ELF-1 (cell line): ENCODE measurements around the gene GDPGP1.

ENCODE experiments used
- DNase-seq: peaks from one replicate; pipeline ENCODE4 v3.0.0-alpha.2; 2016; ENCODE audit warnings: low read depth, low spot score

The GDPGP1 gene

GRCh38 chr15:90205050-90205848 is 28.8 kb upstream of the GDPGP1 start:
- no peak for DNase-seq

GRCh38 chr15:90205886-90206285 is 28.1 kb upstream of the GDPGP1 start:
- DNase-seq: no peak

DNA sequence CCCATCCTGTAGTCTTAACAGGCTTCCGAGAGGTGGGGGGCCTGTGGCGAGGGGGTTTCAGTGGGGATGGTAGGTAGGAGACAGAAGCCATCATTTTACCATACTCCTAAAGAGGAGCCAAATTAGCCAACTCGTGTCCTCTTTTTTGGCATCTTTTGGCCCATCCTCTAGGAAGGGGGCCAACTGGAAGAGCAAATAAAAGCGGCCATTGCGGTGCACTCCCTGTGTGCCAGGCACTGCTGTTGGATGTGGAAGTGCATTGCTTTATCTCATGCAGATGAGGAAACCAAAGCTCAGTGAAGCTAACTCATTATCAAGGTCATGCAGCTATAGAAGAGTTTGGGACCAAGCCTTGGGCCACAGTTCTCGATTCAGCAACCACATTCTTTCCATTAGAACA is 26.8 kb upstream of the GDPGP1 start:
- DNase-seq: no peak

DNA sequence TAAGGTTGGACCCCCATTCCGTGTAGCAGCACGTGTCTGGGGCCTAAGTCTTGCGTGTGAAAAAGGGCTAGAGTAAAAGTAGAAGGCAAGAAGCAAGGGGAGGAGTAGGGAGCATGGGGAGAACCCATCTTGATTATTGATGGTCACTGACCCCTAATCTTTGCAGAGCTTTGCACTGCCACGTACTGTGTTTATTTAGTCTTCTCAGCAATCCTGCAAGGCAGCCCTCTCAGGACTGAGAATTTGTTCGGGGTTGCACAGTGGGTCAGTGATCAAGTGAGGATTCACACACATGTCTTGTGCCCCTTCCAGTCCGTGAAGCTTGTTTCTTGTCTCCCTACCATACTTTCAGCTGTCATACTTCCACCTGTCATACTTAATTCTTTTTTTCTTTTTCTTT is 25.7 kb upstream of the GDPGP1 start:
- no peak for DNase-seq

DNA sequence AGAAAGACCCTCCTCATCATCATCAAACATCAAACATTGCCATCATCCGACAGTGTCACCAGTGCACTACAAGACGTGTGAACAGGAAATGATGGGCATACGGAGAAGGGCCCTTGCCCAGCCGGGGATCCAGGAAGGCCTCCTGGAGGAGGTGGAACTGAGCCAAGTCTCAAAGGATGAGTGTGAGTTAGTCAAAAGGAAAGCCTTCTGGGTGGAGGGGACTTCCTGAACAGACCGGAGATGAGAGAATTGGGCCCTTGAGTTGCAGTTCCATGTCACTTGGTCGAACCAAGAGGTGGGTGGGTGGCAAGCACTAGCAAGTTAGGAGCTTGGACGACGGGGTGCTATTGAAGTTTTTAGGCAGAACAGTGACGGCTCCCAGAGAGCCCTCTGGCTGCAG is 24.4 kb upstream of the GDPGP1 start:
- no peak for DNase-seq

DNA sequence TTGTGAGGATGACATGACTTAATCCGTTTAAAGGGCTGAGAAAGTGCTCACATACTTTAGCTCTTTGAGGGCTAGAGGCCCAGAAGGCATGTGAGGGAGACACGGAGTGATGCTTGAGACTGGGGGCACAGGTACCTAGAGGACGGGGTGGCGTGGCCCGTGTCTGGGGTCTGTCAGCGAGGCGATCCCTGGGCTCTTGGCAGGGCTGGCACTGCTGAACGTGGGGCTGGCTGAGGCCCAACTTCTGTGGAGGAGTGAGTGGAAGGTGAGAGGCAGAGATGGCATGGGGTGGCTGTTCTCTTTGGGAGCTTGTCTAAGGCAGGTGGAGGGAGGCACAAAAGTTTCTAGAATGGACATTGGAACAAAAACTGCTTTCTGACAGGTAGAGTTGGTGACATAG is 23.4 kb upstream of the GDPGP1 start:
- no peak for DNase-seq

GRCh38 chr15:90211009-90211408 is 23.0 kb upstream of the GDPGP1 start:
- no peak for DNase-seq

DNA sequence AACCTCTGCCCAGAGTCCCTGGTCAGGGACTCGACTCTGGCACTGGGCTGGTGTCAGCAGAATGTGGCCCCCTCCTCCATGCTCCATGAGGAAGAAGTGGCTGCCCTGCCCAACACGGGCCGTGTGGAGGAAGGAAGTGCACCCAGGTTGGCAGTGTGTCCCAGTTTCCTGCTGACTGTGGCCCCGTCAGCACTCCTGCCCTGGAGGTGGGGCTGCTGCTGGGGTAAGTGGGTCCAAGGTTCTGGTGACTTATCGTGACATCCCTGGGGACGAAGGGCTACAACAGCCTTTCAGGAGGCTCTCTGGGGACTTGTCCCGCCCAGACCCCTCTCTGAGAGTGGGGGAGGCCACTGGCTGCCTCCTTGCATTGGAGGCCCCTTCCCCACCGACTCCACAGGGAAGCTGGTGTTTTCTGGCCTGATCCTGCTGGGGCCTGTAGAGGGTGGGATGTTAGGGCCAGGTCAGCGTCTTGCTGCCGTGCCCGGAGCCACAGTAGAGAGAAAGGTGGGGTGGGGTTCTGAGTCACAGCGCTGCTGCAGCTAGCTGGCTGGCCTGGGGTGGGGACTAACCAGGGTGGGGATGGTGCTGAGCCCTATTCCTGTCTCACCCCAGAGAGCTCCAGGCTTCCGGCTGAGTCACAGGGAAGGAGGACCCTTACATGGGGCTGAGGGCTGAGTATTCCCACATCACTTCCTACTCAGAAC is 22.4 kb upstream of the GDPGP1 start:
- peak; percentile 27 for DNase-seq

DNA sequence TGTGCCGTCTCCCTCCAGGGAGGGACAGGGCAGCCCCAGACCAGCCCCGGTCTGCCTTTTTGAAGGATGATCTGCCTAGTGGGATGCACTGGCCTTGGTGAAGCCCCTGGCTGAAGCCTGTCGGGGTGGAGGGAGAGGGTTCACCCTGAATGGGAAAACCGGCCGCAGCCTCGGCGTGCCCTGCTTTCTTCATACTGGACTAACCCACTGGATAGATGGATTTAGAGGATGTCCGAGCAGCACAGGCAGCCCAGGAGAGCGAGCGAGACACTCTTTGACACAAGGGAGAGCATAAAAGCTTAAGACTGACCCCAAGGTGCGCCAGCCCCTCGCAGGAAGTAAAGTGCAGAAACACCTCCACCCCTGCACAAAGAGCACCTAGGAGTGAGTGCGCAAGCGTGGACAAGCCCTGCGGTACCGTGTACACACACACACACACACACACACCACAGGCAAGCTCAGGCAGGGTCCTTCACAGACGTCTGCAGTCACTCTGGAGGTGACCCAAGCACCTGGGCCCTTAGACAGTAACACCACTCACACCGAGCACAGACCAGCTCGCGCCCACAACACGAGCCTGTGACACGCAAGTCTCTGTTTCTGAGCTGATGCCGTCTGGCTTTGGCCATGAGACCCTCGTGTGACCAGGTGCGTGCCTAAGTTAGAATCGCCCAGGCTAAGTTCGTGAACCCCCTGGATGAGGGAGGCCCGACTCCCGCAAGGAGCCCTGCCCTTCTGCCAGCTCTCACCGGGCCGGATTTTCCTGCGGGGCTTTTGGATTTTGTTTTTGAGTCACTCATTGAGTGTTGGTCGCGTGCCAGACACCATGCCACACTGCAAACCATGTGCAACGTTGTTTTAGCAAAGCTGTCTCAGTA is 21.5 kb upstream of the GDPGP1 start:
- no peak for DNase-seq

GRCh38 chr15:90213122-90213817 is 20.7 kb upstream of the GDPGP1 start:
- DNase-seq: peak; percentile 88

DNA sequence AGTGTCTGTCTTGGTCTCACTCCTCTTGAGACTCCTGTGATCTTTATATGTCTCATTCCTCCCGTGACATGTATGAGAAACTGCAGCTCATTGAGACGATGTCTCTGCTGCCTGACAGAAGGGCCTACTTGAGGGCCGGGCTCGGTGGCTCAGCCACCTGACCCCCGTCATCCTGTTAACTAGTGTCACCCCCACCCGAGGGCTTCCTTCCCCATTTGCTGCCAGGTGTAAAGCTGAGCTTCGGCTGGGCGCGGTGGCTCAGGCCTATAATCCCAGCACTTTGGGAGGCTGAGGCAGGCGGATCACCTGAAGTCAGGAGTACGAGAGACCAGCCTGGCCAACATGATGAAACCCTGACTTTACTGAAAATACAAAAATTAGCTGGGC is 20.2 kb upstream of the GDPGP1 start:
- no peak for DNase-seq

DNA sequence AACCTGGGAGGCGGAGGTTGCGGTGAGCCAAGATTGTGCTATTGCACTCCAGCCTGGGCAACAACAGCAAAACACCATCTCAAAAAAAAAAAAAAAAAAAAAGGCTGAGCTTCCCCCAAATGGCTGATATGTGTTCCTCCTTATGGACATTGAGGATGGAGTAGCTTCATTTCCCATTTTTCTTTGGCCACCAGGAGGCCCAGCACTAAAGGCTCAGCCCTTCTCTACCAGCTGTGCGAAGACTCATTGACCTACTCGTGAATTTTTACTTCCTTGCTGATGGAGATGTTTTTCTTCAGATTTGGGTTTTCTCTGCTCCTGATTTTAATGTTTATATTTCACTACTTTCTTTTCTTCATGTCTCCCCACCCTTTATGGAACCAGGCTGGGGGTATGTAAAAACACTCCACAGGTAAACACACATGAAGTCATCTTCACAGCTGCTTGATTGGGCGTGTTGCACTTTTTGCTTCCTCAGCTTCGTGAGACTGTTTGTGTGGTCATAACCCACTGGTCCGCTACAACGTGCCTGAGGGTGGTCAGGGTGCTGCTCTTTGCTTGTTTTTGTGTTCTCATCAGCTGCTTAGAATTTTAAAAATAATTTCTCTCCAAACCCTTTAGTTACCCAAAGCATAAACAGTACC is 19.3 kb upstream of the GDPGP1 start:
- no peak for DNase-seq

GRCh38 chr15:90217671-90218394 is 16.2 kb upstream of the GDPGP1 start:
- DNase-seq: no peak

- DNase-seq: peak; percentile 84
Observed at GRCh38 chr15:90219421-90220141, 14.4 kb upstream of the GDPGP1 start.

DNA sequence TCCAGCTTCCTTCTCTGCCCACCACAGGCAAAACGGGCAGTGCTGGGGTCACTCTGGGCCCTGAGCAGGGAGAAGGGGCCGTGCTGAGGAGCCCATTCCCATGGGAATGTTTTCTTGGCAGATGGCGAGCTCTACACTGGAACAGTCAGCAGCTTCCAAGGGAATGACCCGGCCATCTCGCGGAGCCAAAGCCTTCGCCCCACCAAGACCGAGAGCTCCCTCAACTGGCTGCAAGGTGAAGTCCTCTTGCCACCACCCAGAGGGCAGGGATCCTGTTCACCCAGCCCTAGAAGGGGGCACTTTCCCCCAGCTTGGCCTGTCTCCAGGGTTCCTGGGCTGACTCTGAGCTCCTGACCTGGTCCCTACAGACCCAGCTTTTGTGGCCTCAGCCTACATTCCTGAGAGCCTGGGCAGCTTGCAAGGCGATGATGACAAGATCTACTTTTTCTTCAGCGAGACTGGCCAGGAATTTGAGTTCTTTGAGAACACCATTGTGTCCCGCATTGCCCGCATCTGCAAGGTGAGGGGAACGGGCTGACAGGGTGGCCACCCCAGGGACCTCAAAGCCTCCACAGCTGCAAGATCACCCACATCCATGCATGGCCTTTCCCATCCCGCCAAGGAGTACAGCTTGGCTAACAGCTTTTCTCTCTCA is 12.6 kb upstream of the GDPGP1 start:
- peak; percentile 83 for DNase-seq

DNA sequence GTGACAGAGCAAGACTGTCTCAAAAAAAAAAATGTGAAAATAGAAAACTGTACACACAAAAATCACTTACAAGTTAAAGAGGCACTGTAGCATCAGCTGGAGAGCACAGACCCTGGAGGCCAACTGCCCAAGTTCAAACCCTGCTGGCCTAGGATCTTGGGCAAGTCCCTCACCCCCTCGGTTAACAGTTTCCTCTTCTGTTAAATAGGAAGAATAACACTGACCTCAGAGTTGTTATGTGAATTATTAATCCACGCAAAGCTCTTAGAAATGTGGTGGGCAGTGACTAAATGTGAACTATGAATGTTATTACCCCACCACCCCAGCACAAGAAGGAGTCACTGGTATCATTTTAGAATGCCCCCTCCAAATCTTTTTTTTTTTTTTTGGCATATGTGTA is 11.5 kb upstream of the GDPGP1 start:
- no peak for DNase-seq

- DNase-seq: no peak
Observed at GRCh38 chr15:90223441-90224165, 10.4 kb upstream of the GDPGP1 start.

DNA sequence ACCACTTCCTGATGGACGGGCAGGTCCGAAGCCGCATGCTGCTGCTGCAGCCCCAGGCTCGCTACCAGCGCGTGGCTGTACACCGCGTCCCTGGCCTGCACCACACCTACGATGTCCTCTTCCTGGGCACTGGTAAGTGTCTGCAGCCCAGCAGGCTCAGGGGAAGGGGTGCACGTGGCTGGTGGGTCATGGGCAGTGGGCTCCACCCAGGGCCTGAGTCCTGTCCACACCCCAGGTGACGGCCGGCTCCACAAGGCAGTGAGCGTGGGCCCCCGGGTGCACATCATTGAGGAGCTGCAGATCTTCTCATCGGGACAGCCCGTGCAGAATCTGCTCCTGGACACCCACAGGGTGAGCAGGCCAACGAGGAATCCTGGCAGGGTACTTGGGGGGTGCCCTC is 9.0 kb upstream of the GDPGP1 start:
- DNase-seq: no peak
